NOMO-1 treated with DMSO at 0.1 percent for 48 hours (cell line): ENCODE measurements around the gene EPB41L5.

Source experiments
- DNase-seq: peaks from one replicate; lab custom pipeline; 2025; ENCODE audit not compliant: unreplicated experiment; lab: John Stamatoyannopoulos, UW

The EPB41L5 gene

DNA sequence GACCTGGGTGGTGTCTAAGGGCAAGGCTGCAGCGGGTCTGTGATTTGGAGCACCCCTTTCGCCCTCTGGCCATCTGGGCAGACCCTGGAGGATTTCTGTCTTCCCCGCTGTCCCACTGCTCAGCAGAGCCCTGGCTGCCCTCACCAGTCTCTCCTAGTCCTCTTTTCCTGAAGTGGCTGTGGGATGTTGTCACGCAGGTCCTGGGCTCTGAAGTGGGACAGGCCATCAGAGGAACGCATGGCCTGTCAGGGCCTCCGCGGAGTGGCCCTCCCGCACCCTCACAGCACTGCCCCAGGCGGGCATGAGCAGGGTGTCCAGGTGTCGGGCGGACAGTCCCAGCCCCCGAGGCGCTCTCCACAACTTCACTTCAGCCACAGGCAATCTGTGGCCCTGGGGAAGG is 211.4 kb downstream of the EPB41L5 start:
- no peak for DNase-seq

DNA sequence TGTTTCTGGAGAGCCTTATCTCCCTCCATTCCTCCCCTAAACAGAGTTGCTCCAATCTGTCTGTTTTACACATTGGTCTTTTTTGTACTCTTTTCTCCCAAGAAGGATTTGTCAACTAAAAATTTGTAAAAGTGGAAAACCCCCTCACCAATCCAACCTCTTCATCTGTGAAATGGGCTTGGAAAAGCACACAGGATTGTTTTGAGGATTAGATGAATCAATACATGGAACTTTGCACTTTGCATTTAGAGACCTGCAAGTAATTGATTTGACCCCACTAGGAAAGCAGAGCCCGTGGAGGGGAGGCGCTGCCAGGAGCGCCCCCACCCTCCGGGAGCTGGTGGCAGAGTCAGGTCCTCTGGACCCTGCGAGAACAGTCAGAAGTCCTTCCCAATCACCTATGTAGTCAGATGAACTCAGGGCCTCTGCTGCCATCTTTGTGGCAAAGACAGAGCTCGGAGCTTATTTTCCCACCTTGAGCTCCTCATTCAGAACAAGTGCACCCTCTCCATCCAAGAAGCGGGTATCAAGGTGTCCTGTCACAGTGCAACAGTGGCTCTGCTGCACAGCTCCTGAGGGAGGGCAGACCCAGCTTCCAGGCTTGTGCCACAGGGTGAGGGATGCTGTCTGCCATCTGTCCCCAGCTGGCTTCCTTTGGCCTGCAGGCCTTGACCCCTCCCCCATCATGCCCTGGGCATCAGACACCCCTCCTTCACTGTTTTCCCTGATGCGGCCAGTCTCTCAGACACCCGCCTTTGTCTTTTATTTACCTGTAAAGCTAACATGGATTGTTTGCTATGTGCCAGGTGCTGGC is 212.1 kb downstream of the EPB41L5 start:
- no peak for DNase-seq

GRCh38 chr2:120225549-120226065 is 212.7 kb downstream of the EPB41L5 start:
- DNase-seq: no peak

DNA sequence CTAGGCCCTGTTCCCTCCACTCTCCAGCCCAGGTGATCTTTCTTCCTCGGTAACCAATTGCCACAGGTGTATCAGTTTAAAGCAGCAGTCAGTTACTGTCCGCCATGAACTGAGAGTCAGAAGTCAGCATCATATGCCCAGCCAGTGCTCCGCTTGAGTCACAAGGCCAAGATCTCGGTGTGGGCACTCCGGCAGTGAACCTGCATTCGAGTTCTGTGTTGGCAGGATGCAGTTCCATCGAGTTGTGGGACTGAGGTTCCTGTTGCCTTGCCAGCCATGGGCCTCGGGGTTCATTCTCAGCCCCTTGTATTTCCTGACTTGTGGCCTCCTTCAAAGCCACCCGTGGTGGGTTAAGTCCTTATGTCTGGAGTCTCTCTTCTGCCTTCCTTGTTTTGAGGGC is 213.4 kb downstream of the EPB41L5 start:
- no peak for DNase-seq

DNA sequence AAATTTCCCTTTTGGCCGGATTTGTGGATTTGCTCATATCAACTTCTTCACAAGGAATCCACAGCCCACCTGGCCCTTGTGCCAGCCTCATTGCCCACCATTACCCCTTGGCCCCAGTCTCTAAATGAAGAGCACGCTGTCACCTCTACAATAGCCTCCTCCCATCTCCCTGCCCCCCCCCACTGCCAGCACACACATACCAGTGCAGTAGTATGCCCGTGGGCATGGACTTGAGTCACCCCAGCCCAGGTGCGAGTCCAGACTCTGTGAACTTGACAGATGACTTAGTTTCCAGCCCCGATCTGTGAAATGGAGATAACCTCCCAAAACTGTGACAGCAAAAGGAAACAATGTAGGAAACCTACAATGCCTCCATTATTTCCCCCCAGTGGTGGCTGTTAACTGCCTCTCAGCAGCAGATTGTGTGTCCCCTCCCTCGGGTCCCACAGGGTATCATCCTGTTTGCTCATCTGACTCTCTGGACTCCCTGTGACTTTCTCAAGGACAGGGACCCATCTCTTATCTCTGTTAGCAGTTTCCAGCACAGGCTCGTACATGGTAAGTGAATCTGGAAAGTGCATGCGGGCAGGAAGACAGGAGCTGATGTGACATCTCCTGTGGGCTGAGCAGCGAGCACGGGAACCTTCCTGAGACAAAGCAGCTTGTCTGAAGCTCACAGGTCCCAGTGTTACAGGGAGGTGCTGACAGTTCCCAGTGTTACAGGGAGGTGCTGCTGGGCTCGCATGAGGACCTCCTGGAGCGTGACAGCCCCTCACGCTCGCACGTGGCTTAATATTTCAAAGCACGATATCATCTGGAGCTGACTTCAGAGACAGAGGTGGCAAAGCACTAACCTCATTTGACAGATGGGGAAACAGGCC is 214.5 kb downstream of the EPB41L5 start:
- DNase-seq: no peak

DNA sequence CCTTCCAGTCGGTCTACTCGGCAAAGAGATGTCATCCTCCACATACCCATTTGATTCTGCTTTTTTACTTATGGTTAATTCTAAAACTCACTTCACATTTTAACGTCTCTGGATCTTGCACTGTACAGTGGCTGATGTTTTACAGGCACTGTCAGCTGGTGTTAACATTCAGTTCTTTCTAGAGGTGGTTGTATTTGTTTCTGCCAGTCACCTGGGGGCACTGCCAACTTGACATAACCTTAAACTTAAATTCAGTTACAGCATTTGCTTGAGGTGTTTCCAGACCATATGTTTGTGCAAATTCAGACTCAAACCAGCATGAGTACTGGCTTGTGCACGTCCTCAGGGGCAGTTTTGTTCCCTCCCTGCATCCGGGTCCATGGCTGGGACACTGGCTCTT is 215.6 kb downstream of the EPB41L5 start:
- peak; percentile 2 for DNase-seq
